H9 (cell line): ENCODE results near the gene CAPN9. TPM values are rescaled to one million over a fixed set of nuclear protein-coding genes. Genes with fewer than 3 reads are reported as not detected.

Experiments used
- DNase-seq: peaks from one replicate; pipeline ENCODE4 v3.0.0-alpha.2; 2017
- H2AFZ ChIP-seq: one replicate; pipeline ENCODE4 v1.6.1; 2013; ENCODE audit warnings: mild to moderate bottlenecking, low read length, control low read depth, moderate library complexity
- H2AK5ac ChIP-seq: 2 replicates; pipeline ENCODE4 v1.6.1; 2013; ENCODE audit warnings: low read length, control low read depth, mixed read lengths; ENCODE audit not compliant: insufficient read length
- H2BK120ac ChIP-seq: one replicate; pipeline ENCODE4 v1.6.1; 2013; ENCODE audit warnings: low read depth, mild to moderate bottlenecking, low read length, control low read depth, inconsistent platforms; ENCODE audit not compliant: poor library complexity, severe bottlenecking
- H2BK12ac ChIP-seq: 2 replicates; pipeline ENCODE4 v1.6.1; 2013; ENCODE audit warnings: low read length, control low read depth, mixed read lengths, low read depth; ENCODE audit not compliant: insufficient read length
- H2BK15ac ChIP-seq: 2 replicates; pipeline ENCODE4 v1.6.1; 2013; ENCODE audit warnings: low read depth, low read length, control low read depth
- H2BK20ac ChIP-seq: one replicate; pipeline ENCODE4 v1.6.1; 2013; ENCODE audit warnings: low read depth, mild to moderate bottlenecking, low read length, control low read depth, inconsistent platforms; ENCODE audit not compliant: poor library complexity, severe bottlenecking
- H2BK5ac ChIP-seq: 2 replicates; pipeline ENCODE4 v1.6.1; 2013; ENCODE audit warnings: low read length, control low read depth, mixed read lengths; ENCODE audit not compliant: insufficient read length
- H3K14ac ChIP-seq: 2 replicates; pipeline ENCODE4 v1.6.1; 2013; ENCODE audit warnings: low read length, control low read depth; ENCODE audit not compliant: insufficient read depth
- H3K18ac ChIP-seq: 2 replicates; pipeline ENCODE4 v1.6.1; 2013; ENCODE audit warnings: low read depth, mild to moderate bottlenecking, mixed read lengths, low read length, control low read depth; ENCODE audit not compliant: insufficient read length
- H3K23ac ChIP-seq: 2 replicates; pipeline ENCODE4 v1.6.1; 2013; ENCODE audit warnings: low read length, control low read depth, mixed read lengths, low read depth; ENCODE audit not compliant: insufficient read length
- H3K23me2 ChIP-seq: 2 replicates; pipeline ENCODE4 v1.6.1; 2013; ENCODE audit warnings: low read depth, mild to moderate bottlenecking, mixed read lengths, low read length, control low read depth; ENCODE audit not compliant: insufficient read length, poor library complexity, severe bottlenecking
- H3K27ac ChIP-seq: 2 replicates; pipeline ENCODE4 v1.5.1; 2013; ENCODE audit warnings: low read length, control low read depth, mixed read lengths, low read depth; ENCODE audit not compliant: insufficient read length
- H3K27me3 ChIP-seq: 2 replicates; pipeline ENCODE4 v1.6.1; 2013; ENCODE audit warnings: low read length, control low read depth, inconsistent platforms; ENCODE audit not compliant: insufficient read depth
- H3K4ac ChIP-seq: 2 replicates; pipeline ENCODE4 v1.6.1; 2013; ENCODE audit warnings: low read depth, mild to moderate bottlenecking, control low read depth, inconsistent platforms, low read length, moderate library complexity
- H3K4me1 ChIP-seq: 2 replicates; pipeline ENCODE4 v1.6.1; 2013; ENCODE audit warnings: low read length, control low read depth, inconsistent platforms; ENCODE audit not compliant: insufficient read depth
- H3K4me2 ChIP-seq: 2 replicates; pipeline ENCODE4 v1.6.1; 2013; ENCODE audit warnings: low read length, control low read depth, mixed read lengths; ENCODE audit not compliant: insufficient read length, insufficient read depth
- H3K56ac ChIP-seq: 2 replicates; pipeline ENCODE4 v1.6.1; 2013; ENCODE audit warnings: low read depth, mild to moderate bottlenecking, mixed read lengths, low read length, control low read depth; ENCODE audit not compliant: insufficient read length
- H3K79me1 ChIP-seq: 2 replicates; pipeline ENCODE4 v1.6.1; 2013; ENCODE audit warnings: low read depth, mild to moderate bottlenecking, moderate library complexity, low read length, control low read depth, inconsistent platforms; ENCODE audit not compliant: insufficient read depth, poor library complexity, severe bottlenecking
- H3K79me2 ChIP-seq: 2 replicates; pipeline ENCODE4 v1.6.1; 2013; ENCODE audit warnings: low read length, control low read depth, inconsistent platforms; ENCODE audit not compliant: insufficient read depth
- H3K9ac ChIP-seq: 2 replicates; pipeline ENCODE4 v1.6.1; 2013; ENCODE audit warnings: low read length, control low read depth, mixed read lengths; ENCODE audit not compliant: insufficient read length; ENCODE audit errors: extremely low read depth
- H3K9me3 ChIP-seq: one replicate; pipeline ENCODE4 v1.6.1; 2013; ENCODE audit warnings: low read depth, low read length, inconsistent platforms; ENCODE audit not compliant: control insufficient read depth
- H3T11ph ChIP-seq: one replicate; pipeline ENCODE4 v1.6.1; 2013; ENCODE audit warnings: mild to moderate bottlenecking, low read length, control low read depth, inconsistent platforms
- H4K20me1 ChIP-seq: one replicate; pipeline ENCODE4 v1.6.1; 2013; ENCODE audit not compliant: control insufficient read depth, insufficient read length, insufficient read depth
- H4K5ac ChIP-seq: 2 replicates; pipeline ENCODE4 v1.6.1; 2013; ENCODE audit warnings: low read depth, mild to moderate bottlenecking, mixed read lengths, low read length, control low read depth; ENCODE audit not compliant: insufficient read length
- H4K8ac ChIP-seq: replicated peaks from 2 replicates; pipeline ENCODE4 v1.6.1; 2013; ENCODE audit warnings: low read length, control low read depth, mixed read lengths, low read depth; ENCODE audit not compliant: insufficient read length
- H4K91ac ChIP-seq: 2 replicates; pipeline ENCODE4 v1.6.1; 2013; ENCODE audit warnings: low read depth, mild to moderate bottlenecking, moderate library complexity, mixed read lengths, low read length, control low read depth; ENCODE audit not compliant: insufficient read length
- H3K27ac Mint-ChIP-seq, 3 experiments: 2 replicates in 2 of 3; 3 replicates in 1 of 3; pipeline ENCODE4 v1.8.0; 2020 to 2021; ENCODE audit warnings: mixed read lengths in 3 of 3, mild to moderate bottlenecking in 1 of 3, moderate library complexity in 1 of 3
- H3K27me3 Mint-ChIP-seq: 2 replicates; pipeline ENCODE4 v1.8.0; 2021; ENCODE audit warnings: low read depth, mild to moderate bottlenecking, moderate library complexity, mixed read lengths
- H3K36me3 Mint-ChIP-seq, 3 experiments: 2 replicates in 2 of 3; 3 replicates in 1 of 3; pipeline ENCODE4 v1.8.0; 2020 to 2021; ENCODE audit warnings: low read depth in 3 of 3, mixed read lengths in 3 of 3; ENCODE audit not compliant: insufficient read depth in 1 of 3
- H3K4me1 Mint-ChIP-seq, 2 experiments: 2 replicates each; pipeline ENCODE4 v1.8.0; 2020; ENCODE audit warnings: mixed read lengths in 2 of 2
- H3K4me3 Mint-ChIP-seq, 2 experiments: 2 replicates in 1 of 2; 3 replicates in 1 of 2; pipeline ENCODE4 v1.8.0; 2020 to 2021; ENCODE audit warnings: mild to moderate bottlenecking in 2 of 2, mixed read lengths in 2 of 2, moderate library complexity in 1 of 2
- H3K9me3 Mint-ChIP-seq, 2 experiments: 2 replicates in 1 of 2; 3 replicates in 1 of 2; pipeline ENCODE4 v1.8.0; 2020; ENCODE audit warnings: mild to moderate bottlenecking in 2 of 2, mixed read lengths in 2 of 2, moderate library complexity in 1 of 2
- WGBS: extraction: QIAGEN DNeasy Blood & Tissue Kit; methylation state at CpG from one replicate; pipeline ENCODE4 v1.1.7; 2013; ENCODE audit warnings: missing lambda C conversion rate, low lambda C conversion rate, mixed read lengths; ENCODE audit not compliant: insufficient read length; ENCODE audit errors: extremely low coverage; 5-methylcytosine and 5-hydroxymethylcytosine counted together
- total RNA-seq: library from RNA; stranded (reverse); gene quantifications from 2 replicates; pipeline ENCODE4 v1.2.1, GENCODE V29; 2021
- TF ChIP-seq, protein P1 (sequence below): fragments of 200-600 bp; sonication (generic); conservative IDR thresholded peaks from 3 replicates; pipeline ENCODE4 v1.8.0; 2021; ENCODE audit warnings: antibody characterized with exemption, mild to moderate bottlenecking

Gene CAPN9
- total RNA-seq, 1 experiment from 2014 or later: 0.22 TPM

DNA sequence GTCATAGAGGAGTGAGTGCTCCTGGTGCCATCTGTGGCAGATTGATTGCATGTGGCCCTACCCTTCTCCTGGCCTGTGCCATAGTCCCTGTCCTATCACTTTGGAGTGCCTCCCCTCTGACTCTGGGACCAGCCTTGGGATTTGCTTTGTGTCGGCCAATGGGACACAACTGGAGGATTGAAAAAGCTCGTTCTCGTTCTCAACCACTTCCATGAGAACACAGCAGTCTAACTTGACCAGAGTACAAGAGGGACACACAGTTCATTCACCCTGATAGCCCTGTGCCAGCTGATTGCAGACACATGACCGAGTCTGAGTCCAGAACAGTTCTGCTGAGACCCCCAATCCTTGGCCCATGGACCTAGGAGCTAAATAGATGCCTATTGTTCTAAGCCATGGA lies 73.4 kb downstream of the CAPN9 start:
- H3K4ac ChIP-seq: no peak overlapping the region
- H2BK120ac ChIP-seq: no peak overlapping the region
- H2BK12ac ChIP-seq: no peak overlapping the region
- H3K4me1 ChIP-seq: no peaks in the 10 kb centered on the region
- H3T11ph ChIP-seq: no peak overlapping the region
- no peaks in the 10 kb centered on the region for H3K27me3 ChIP-seq
- no peak overlapping the region for H4K5ac ChIP-seq
- H3K79me1 ChIP-seq: no peaks in the 10 kb centered on the region
- no peaks in the 10 kb centered on the region for H3K23me2 ChIP-seq
- H3K9me3 ChIP-seq: no peaks in the 10 kb centered on the region
- peaks cover 84% of the 10 kb centered on the region for H3K27me3 Mint-ChIP-seq
- no peak overlapping the region for H3K9ac ChIP-seq
- no peak overlapping the region for H3K4me2 ChIP-seq
- no peak overlapping the region for H4K91ac ChIP-seq
- no peak overlapping the region for H2AFZ ChIP-seq
- H3K14ac ChIP-seq: no peak overlapping the region; the same call in 1 of the 2 replicates
- H3K36me3 Mint-ChIP-seq: no peaks in the 10 kb centered on the region
- no peak overlapping the region for H2AK5ac ChIP-seq
- H3K79me2 ChIP-seq: no peaks in the 10 kb centered on the region
- no peaks in the 10 kb centered on the region for H3K4me1 Mint-ChIP-seq
- TF ChIP-seq, protein P1, sequence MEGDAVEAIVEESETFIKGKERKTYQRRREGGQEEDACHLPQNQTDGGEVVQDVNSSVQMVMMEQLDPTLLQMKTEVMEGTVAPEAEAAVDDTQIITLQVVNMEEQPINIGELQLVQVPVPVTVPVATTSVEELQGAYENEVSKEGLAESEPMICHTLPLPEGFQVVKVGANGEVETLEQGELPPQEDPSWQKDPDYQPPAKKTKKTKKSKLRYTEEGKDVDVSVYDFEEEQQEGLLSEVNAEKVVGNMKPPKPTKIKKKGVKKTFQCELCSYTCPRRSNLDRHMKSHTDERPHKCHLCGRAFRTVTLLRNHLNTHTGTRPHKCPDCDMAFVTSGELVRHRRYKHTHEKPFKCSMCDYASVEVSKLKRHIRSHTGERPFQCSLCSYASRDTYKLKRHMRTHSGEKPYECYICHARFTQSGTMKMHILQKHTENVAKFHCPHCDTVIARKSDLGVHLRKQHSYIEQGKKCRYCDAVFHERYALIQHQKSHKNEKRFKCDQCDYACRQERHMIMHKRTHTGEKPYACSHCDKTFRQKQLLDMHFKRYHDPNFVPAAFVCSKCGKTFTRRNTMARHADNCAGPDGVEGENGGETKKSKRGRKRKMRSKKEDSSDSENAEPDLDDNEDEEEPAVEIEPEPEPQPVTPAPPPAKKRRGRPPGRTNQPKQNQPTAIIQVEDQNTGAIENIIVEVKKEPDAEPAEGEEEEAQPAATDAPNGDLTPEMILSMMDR: no peak
- H2BK5ac ChIP-seq: no peak overlapping the region
- no peak overlapping the region for H3K27ac Mint-ChIP-seq
- no peak overlapping the region for H3K4me3 Mint-ChIP-seq
- WGBS: no CpG with 5 or more reads among the region's 4 CpGs
- DNase-seq: no peak
- no peak overlapping the region for H2BK15ac ChIP-seq
- no peak overlapping the region for H3K56ac ChIP-seq
- no peak overlapping the region for H2BK20ac ChIP-seq
- no peak overlapping the region for H3K27ac ChIP-seq
- no peak overlapping the region for H3K18ac ChIP-seq
- no peaks in the 10 kb centered on the region for H3K9me3 Mint-ChIP-seq
- no peaks in the 10 kb centered on the region for H4K20me1 ChIP-seq
- H4K8ac ChIP-seq: no peak overlapping the region
- H3K23ac ChIP-seq: no peak overlapping the region
